GM23338 (cell line): Measurements from ENCODE around the gene ABHD10. TPM values are rescaled to one million over a fixed set of nuclear protein-coding genes. Genes with fewer than 3 reads are reported as not detected.

Experiments used
- ATAC-seq: fragments of 200-7000 bp; cut with Tn5 transposase; 3 replicates; pipeline ENCODE4 v1.9.1; 2020
- DNase-seq: peaks from one replicate; pipeline ENCODE4 v3.0.0-alpha.2; 2015; ENCODE audit warnings: low spot score
- H2AFZ ChIP-seq: fragments of 200-600 bp; sonication (generic); 2 replicates; pipeline ENCODE4 v1.8.0; 2016; ENCODE audit warnings: antibody characterized with exemption, mild to moderate bottlenecking, moderate library complexity
- H3F3A ChIP-seq: fragments of 200-600 bp; sonication (generic); replicated peaks from 2 replicates; pipeline ENCODE4 v1.8.0; 2017; ENCODE audit warnings: antibody characterized with exemption, mixed run types, low read depth
- H3K27ac ChIP-seq: fragments of 200-600 bp; sonication (generic); 2 replicates; pipeline ENCODE4 v1.6.1; 2016; ENCODE audit warnings: low read depth
- H3K27me3 ChIP-seq: fragments of 200-600 bp; sonication (generic); 2 replicates; pipeline ENCODE4 v1.8.0; 2016; ENCODE audit warnings: mild to moderate bottlenecking, mixed run types, moderate library complexity; ENCODE audit not compliant: insufficient read depth
- H3K36me3 ChIP-seq: fragments of 200-600 bp; sonication (generic); 2 replicates; pipeline ENCODE4 v1.8.0; 2016; ENCODE audit warnings: mild to moderate bottlenecking; ENCODE audit not compliant: insufficient read depth
- H3K4me1 ChIP-seq: fragments of 200-600 bp; sonication (generic); 2 replicates; pipeline ENCODE4 v1.8.0; 2016; ENCODE audit warnings: mild to moderate bottlenecking, moderate library complexity; ENCODE audit not compliant: insufficient read depth
- H3K4me2 ChIP-seq: fragments of 200-600 bp; sonication (generic); 2 replicates; pipeline ENCODE4 v1.7.1; 2017; ENCODE audit warnings: mixed run types
- H3K4me3 ChIP-seq: fragments of 200-600 bp; sonication (generic); 2 replicates; pipeline ENCODE4 v1.6.1; 2016; ENCODE audit warnings: mixed run types
- H3K79me2 ChIP-seq: fragments of 200-600 bp; sonication (generic); replicated peaks from 2 replicates; pipeline ENCODE4 v1.8.0; 2017; ENCODE audit warnings: mild to moderate bottlenecking; ENCODE audit not compliant: insufficient read depth
- H3K9me2 ChIP-seq: fragments of 200-600 bp; sonication (generic); 2 replicates; pipeline ENCODE4 v1.8.0; 2017; ENCODE audit not compliant: insufficient read depth
- H4K20me1 ChIP-seq: fragments of 200-600 bp; sonication (generic); replicated peaks from 2 replicates; pipeline ENCODE4 v1.8.0; 2017; ENCODE audit warnings: mild to moderate bottlenecking; ENCODE audit not compliant: insufficient read depth
- H3K27ac Mint-ChIP-seq: 2 replicates; pipeline ENCODE4 v1.8.0; 2020; ENCODE audit warnings: inconsistent platforms, mild to moderate bottlenecking, moderate library complexity, mixed read lengths
- H3K27me3 Mint-ChIP-seq: 3 replicates; pipeline ENCODE4 v1.8.0; 2022; ENCODE audit warnings: low read depth, mild to moderate bottlenecking, moderate library complexity, mixed read lengths, inconsistent platforms; ENCODE audit not compliant: insufficient read depth, poor library complexity
- H3K36me3 Mint-ChIP-seq: 3 replicates; pipeline ENCODE4 v1.8.0; 2021; ENCODE audit warnings: low read depth, mild to moderate bottlenecking, inconsistent platforms, moderate library complexity, mixed read lengths
- H3K4me1 Mint-ChIP-seq: 3 replicates; pipeline ENCODE4 v1.8.0; 2020; ENCODE audit warnings: mild to moderate bottlenecking, inconsistent platforms, mixed read lengths
- H3K4me3 Mint-ChIP-seq: 3 replicates; pipeline ENCODE4 v1.8.0; 2021; ENCODE audit warnings: moderate library complexity, mild to moderate bottlenecking, inconsistent platforms, mixed read lengths
- H3K9me3 Mint-ChIP-seq: 3 replicates; pipeline ENCODE4 v1.8.0; 2020; ENCODE audit warnings: moderate library complexity, mild to moderate bottlenecking, inconsistent platforms, mixed read lengths
- CREB1 ChIP-seq: fragments of 250-450 bp; sonication (Bioruptor Pico); IDR thresholded peaks from 2 replicates; pipeline ENCODE4 v1.5.0; 2020; ENCODE audit warnings: low read depth, mild to moderate bottlenecking, moderate library complexity
- CTCF ChIP-seq, 2 experiments: fragments of 200-600 bp in 1 of 2; sonication (generic) in 1 of 2; conservative IDR thresholded peaks; 2 replicates each; pipeline versions ENCODE4 v1.5.1 to v1.6.1; 2016 to 2017; ENCODE audit warnings: antibody characterized with exemption in 2 of 2, low read depth in 2 of 2, mild to moderate bottlenecking in 2 of 2, moderate library complexity in 1 of 2
- ETS1 ChIP-seq: IDR thresholded peaks from 2 replicates; pipeline ENCODE4 v1.6.1; 2016; ENCODE audit warnings: antibody characterized with exemption
- EZH2 ChIP-seq: fragments of 200-600 bp; sonication (generic); IDR thresholded peaks from one replicate; pipeline ENCODE4 v1.8.0; 2017; ENCODE audit warnings: antibody characterized with exemption, mild to moderate bottlenecking, low read depth; ENCODE audit not compliant: unreplicated experiment
- EZH2phosphoT487 ChIP-seq: fragments of 200-600 bp; sonication (generic); IDR thresholded peaks from one replicate; pipeline ENCODE4 v1.8.1; 2018; ENCODE audit warnings: antibody characterized with exemption; ENCODE audit not compliant: unreplicated experiment
- JUNB ChIP-seq: IDR thresholded peaks from one replicate; pipeline ENCODE4 v1.6.1; 2016; ENCODE audit warnings: antibody characterized with exemption; ENCODE audit not compliant: unreplicated experiment
- NANOG ChIP-seq: IDR thresholded peaks from 2 replicates; pipeline ENCODE4 v1.6.1; 2016; ENCODE audit warnings: antibody characterized with exemption, borderline replicate concordance
- POLR2AphosphoS5 ChIP-seq: IDR thresholded peaks from 2 replicates; pipeline ENCODE4 v1.6.1; 2016; ENCODE audit warnings: antibody characterized with exemption, low read depth
- REST ChIP-seq: IDR thresholded peaks from one replicate; pipeline ENCODE4 v1.6.1; 2018; ENCODE audit warnings: antibody characterized with exemption; ENCODE audit not compliant: unreplicated experiment
- STAT1 ChIP-seq: IDR thresholded peaks from one replicate; pipeline ENCODE4 v1.6.1; 2016; ENCODE audit warnings: antibody characterized with exemption; ENCODE audit not compliant: unreplicated experiment
- ZNF114 ChIP-seq: fragments of 250-450 bp; sonication (Bioruptor Pico); IDR thresholded peaks from 2 replicates; pipeline ENCODE4 v1.5.0; 2020; ENCODE audit warnings: mild to moderate bottlenecking, moderate library complexity
- ZNF331 ChIP-seq: fragments of 250-450 bp; sonication (Bioruptor Pico); IDR thresholded peaks from 2 replicates; pipeline ENCODE4 v1.5.0; 2020; ENCODE audit warnings: low read depth, mild to moderate bottlenecking, moderate library complexity
- ZNF462 ChIP-seq: fragments of 250-450 bp; sonication (Bioruptor Pico); IDR thresholded peaks from 2 replicates; pipeline ENCODE4 v1.5.0; 2020; ENCODE audit warnings: mild to moderate bottlenecking, moderate library complexity
- polyA plus RNA-seq: library from polyadenylated mRNA; unstranded; fragments of >200 nt; fragmentation: Nextera tagmentation; extraction: Ambion mirVana; gene quantifications from 2 replicates; pipeline ENCODE4 v1.2.1, GENCODE V29; 2016
- total RNA-seq: library from RNA; depleted of rRNA; stranded (reverse); fragments of >200 nt; shearing (Covaris generic); gene quantifications from 2 replicates; pipeline ENCODE4 v1.2.3, GENCODE V29; 2014

ABHD10 gene
- total and polyA plus RNA-seq, 2 experiments from 2014 or later, result 16.9 to 28.0 TPM

GRCh38 chr3:111948786-111949185 lies 30.0 kb upstream of the ABHD10 start:
- Histone ChIP-seq H3K27ac (no peak overlapping the region), H3F3A (no peaks in the 10 kb centered on the region), H3K79me2 (no peaks in the 10 kb centered on the region), H3K27me3 (no peaks in the 10 kb centered on the region), H3K4me2 (no peak overlapping the region), H4K20me1 (no peaks in the 10 kb centered on the region), H3K4me1 (no peaks in the 10 kb centered on the region), H3K9me2 (no peaks in the 10 kb centered on the region), H3K4me3 (no peak overlapping the region), H2AFZ (no peak overlapping the region), H3K36me3 (no peaks in the 10 kb centered on the region)
- TF ChIP-seq EZH2phosphoT487 (no peak), JUNB (no peak), CREB1 (CRISPR knock-in tag) (no peak), ZNF462 (CRISPR knock-in tag) (no peak), EZH2 (no peak), CTCF (conservative IDR thresholded peaks at IDR 0.05; ENCODE audit: low read depth in 2 of 2) (no peak), ETS1 (no peak), ZNF114 (CRISPR knock-in tag) (no peak), ZNF331 (CRISPR knock-in tag) (no peak), NANOG (no peak), STAT1 (no peak), POLR2AphosphoS5 (no peak), REST (no peak)
- no peaks in the 10 kb centered on the region for H3K27me3 Mint-ChIP-seq
- ATAC-seq (no peak), DNase-seq (no peak)
- peaks cover 5% of the 10 kb centered on the region; the same call in 2 of the 3 replicates for H3K4me1 Mint-ChIP-seq
- H3K4me3 Mint-ChIP-seq, result no peak overlapping the region
- H3K36me3 Mint-ChIP-seq, result no peaks in the 10 kb centered on the region
- no peak overlapping the region for H3K27ac Mint-ChIP-seq
- H3K9me3 Mint-ChIP-seq, result no peaks in the 10 kb centered on the region
